ENCODE data around the gene PIEZO1.
"Not testable (repeated sequence)": the region's sequence is repeated elsewhere in the genome, so short reads cannot be mapped to it uniquely, and the experiment has no call there.

PIEZO1 gene

DNA sequence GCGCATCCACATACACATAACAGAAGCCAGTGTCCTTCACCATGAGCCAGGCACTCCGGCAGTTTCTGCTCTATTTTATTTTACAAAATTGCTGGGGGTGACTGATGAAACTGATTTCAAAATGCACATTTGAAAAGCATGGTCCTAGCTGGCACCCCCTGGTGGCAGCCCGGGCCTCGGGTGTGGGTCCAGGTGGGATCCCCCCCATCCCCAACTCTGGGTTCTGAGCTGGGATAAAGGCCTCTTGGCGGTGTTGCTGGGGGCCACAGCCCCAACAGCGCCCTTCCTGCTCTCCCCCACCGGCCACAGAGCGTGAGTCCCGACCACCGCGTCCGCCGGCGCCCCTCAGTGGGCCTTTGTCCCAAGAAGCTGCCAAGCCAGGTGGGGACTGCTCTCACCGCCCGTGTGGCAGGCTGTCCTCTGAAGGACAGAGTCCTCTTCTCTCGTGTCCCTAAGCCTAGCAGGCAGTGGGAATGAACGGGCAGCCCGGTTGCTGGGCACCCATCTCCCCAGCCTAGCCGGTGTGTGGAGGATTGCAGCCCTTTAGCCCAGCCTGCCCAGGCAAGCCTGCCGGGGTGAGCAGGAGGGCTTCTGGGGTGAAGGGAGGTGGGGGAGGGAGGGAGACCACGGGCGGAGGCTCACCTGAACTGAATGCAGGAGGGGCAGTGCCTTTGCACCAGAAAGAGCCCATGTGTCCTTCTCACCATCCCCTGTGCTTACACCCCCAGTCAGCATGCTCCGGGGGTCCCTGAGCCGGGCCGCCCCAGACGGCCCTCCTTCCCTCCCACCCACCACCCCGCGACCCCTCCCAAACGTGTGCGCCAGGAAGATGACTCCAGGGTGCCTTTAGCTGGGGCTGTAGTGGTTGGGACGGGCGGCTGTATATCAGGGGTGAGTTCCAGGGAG, 99.6 kb downstream of the PIEZO1 start:
- no peak for DNase-seq

GRCh38 chr16:88684569-88685155, 100.4 kb downstream of the PIEZO1 start:
- DNase-seq: no peak

DNA sequence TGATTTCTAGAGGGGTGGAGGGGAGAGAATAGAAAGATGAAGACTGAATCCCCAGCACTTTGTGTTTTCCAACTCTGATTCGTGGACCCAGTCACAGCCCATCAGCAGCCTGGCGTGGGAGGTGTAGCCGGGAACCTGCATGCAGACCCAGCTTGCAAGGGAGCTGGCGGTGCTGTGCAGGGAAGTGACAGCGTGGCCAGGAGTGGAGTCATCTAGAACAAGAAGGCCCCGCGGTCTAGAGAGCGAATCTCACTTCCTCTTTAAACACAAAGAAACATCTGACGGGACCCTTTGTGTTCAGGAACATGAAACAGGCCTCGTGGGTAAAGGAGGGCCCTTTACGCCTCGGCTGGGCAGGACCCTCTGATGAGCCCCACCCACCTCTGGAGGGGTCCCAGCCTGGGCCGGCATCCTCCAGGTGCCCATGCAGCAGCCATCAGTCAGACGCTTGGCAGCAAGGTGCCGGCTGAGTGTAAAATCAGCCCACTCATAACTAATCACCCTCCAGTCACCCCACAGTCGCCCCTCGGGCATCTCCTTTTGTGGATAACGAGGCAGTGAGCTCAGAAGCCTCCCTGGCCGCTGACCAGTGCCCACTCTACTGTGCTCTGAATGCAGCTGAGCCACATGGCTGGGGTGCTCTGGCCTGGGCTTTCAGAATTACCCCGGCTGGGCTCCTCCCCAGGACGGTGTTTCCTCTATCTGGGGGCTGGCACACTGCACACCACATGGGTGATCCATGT, 103.1 kb downstream of the PIEZO1 start:
- DNase-seq: no peak

DNA sequence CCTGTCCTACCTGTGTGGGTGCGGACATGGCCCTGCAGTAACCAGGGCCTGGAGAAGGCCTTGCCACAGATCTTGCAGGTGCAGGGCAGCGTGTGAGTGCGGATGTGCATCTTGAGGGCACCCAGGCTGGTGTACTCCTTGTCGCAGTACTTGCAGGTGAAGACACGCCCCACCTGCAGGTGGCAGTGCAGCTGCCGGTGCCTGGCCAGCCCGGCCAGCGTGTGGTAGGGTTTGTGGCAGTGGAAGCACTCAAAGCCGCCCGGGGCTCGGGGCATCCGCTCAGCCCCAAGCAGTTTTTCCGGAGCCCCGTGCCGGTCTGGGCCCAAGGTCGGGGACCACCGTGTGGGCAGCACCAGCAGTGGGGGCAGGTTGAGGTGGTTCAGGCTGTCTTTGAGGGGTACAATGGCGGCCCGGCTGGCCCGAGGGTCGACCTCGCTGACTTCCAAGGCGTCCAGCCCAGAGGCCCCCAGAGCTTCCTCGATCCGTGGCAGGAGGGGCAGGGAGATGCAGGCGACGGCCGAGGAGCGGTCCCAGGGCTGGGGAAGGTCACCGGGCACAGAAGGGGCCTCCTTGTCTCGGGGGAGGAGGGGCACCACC, 103.8 kb downstream of the PIEZO1 start:
- no peak for DNase-seq

DNA sequence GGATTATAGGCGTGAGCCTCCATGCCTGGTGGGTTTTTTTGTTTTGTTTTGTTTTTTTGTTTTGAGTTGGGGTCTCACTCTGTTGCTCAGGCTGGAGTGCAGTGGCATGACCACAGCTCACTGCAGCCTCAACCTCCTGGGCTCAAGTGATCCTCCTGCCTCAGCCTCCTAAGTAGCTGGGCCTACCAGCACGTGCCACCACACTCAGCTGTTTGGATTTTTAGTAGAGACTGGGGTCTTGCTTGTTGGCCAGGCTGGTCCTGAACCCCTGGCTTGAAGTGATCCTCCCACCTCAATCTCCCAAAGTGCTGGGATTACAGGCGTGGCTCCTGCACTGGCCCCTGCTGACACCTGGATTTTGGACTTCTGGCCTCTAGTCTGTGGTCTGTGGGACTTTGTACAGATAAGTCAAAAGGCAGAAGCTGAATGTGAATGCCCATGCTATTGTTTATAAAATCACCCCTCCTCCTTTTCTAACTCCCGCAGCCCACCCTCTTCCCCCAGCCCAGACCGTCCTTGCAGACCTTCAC, 104.4 kb downstream of the PIEZO1 start:
- no peak for DNase-seq

GRCh38 chr16:88678224-88678979, 106.6 kb downstream of the PIEZO1 start:
- no peak for DNase-seq

GRCh38 chr16:88677721-88678120, 107.3 kb downstream of the PIEZO1 start:
- no peak for DNase-seq

- no peak for DNase-seq
These were observed 108.3 kb downstream of the PIEZO1 start for GRCh38 chr16:88676502-88677242.

GRCh38 chr16:88673716-88674379, 111.2 kb downstream of the PIEZO1 start:
- no peak for DNase-seq

- DNase-seq: no peak
These were observed 112.2 kb downstream of the PIEZO1 start for GRCh38 chr16:88672776-88673175.

DNA sequence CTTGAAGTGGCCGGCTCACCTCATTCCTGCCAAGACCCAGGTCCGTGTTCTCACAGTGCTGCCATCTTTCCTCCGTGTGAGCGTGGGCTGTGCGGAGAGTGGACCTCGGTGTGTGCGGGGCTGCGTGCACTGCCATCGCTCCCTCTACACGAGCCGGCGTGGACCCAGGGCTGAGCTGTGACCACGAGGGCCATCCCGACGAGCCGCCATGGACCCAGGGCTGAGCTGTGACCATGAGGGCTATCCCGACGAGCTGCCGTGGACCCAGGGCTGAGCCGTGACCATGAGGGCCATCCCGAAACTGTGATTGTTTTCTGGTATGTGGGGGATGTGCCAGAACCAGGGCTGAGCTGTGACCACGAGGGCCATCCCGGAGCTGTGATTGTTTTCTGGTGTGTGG, 113.2 kb downstream of the PIEZO1 start:
- DNase-seq: no peak

DNA sequence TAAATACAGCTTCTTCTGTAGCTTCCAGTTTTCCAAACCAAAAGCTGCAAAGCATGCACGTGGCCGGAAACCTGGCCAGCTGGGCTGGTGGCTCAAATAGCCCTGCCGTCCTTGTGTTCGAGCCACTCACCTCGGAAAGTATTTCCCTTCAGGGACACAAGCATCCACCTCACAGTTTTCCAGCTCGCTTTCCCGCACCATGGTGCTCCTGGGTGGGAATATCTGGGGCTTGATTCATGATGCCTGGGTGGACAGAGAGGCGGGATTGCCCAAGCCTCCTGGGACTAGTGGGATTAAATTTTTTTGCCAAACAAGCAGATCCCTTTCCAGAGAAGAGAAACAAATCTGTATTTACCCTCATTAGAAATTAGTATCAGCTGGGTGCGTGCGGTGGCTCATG, 115.0 kb downstream of the PIEZO1 start:
- no peak for DNase-seq

DNA sequence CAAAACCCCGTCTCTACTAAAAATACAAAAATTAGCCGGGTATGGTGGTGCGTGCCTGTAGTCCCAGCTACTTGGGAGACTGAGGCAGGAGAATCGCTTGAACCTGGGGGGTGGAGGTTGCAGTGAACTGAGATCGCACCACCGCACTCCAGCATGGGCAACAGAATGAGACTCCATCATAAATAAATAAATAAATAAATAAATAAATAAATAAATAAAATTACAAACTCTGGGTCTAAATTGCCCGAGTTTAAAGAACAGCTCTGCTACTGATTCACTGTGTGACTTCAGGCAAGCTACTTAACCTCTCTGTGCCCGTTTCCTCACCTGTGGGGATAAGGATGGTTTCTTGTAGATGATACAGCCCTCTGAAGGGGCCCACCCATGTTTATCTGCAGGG, 115.5 kb downstream of the PIEZO1 start:
- DNase-seq: not testable (repeated sequence)

DNA sequence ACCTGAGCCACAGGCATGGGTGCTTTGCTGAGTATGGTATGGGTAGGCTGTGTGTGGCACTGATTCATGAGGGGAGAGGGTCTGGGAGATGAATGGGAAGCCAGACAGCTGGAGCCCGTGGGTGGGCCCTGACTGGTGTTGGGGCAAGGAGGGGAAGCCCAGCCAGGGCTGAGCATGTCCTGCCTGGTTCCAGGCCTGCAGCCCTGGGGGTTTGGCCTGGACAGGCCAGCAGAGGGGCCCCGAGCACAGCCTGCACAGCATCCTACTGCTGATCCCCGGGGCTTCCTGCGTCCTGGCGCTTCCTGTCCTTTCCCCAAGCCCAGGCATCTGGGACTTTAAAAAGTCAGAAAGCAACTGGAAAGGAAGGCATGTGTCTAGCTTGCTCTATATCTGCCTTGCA, 117.6 kb downstream of the PIEZO1 start:
- DNase-seq: no peak

DNA sequence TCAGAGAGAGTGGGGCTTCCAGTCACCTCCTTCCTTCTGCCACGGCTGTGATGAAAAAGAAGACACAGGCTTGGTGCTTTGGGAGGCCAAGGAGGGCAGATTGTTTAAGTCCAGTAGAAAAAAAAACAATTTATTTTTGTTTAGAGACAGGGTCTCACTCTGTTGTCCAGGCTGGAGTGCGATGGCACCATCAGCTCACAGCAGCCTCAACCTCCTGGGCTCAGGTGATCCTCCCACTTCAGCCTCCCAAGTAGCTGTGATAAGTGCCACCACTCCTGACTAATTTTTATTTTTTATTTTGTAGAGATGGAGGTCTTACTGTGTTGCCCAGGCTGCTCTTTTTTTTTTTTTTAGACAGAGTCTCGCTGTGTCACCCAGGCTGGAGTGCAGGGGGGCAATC, 119.5 kb downstream of the PIEZO1 start:
- DNase-seq: no peak

All from right forelimb (tissue), 1 donor.